Trophoblast cell (in vitro differentiated cells and primary cell): Measurements from ENCODE around the gene POU4F3.

ENCODE experiments used
- DNase-seq, 2 donors: peaks; one replicate each; pipeline ENCODE4 v3.0.0-alpha.2; 2016
- H2AFZ ChIP-seq: 2 replicates; pipeline ENCODE4 v1.6.1; 2013; ENCODE audit warnings: low read length, moderate library complexity, mild to moderate bottlenecking; ENCODE audit not compliant: insufficient read depth, poor library complexity
- H2AK5ac ChIP-seq: 2 replicates; pipeline ENCODE4 v1.6.1; 2013; ENCODE audit warnings: mild to moderate bottlenecking, low read length
- H2BK120ac ChIP-seq: 2 replicates; pipeline ENCODE4 v1.6.1; 2013; ENCODE audit warnings: low read length, mild to moderate bottlenecking, moderate library complexity; ENCODE audit not compliant: insufficient read depth, poor library complexity
- H2BK12ac ChIP-seq: 2 replicates; pipeline ENCODE4 v1.6.1; 2013; ENCODE audit warnings: mild to moderate bottlenecking, low read length, moderate library complexity
- H2BK5ac ChIP-seq: 2 replicates; pipeline ENCODE4 v1.6.1; 2013; ENCODE audit warnings: low read length, low read depth, moderate library complexity, mild to moderate bottlenecking; ENCODE audit not compliant: poor library complexity
- H3K14ac ChIP-seq: 2 replicates; pipeline ENCODE4 v1.6.1; 2013; ENCODE audit warnings: mild to moderate bottlenecking, low read length
- H3K18ac ChIP-seq: 2 replicates; pipeline ENCODE4 v1.6.1; 2013; ENCODE audit warnings: mild to moderate bottlenecking, low read length
- H3K23ac ChIP-seq: 2 replicates; pipeline ENCODE4 v1.6.1; 2013; ENCODE audit warnings: low read length
- H3K27ac ChIP-seq: 2 replicates; pipeline ENCODE4 v1.5.1; 2013; ENCODE audit warnings: low read depth, mild to moderate bottlenecking, inconsistent platforms, low read length, moderate library complexity
- H3K27me3 ChIP-seq: 2 replicates; pipeline ENCODE4 v1.6.1; 2013; ENCODE audit warnings: inconsistent platforms, mild to moderate bottlenecking, low read length, moderate library complexity; ENCODE audit not compliant: insufficient read depth
- H3K36me3 ChIP-seq, 2 experiments: 1 replicate in 1 of 2; 2 replicates in 1 of 2; pipeline ENCODE4 v1.6.1; 2013; ENCODE audit warnings: low read length in 2 of 2, mild to moderate bottlenecking in 2 of 2, moderate library complexity in 1 of 2; ENCODE audit not compliant: insufficient read depth in 2 of 2, control insufficient read depth in 1 of 2
- H3K4ac ChIP-seq: 2 replicates; pipeline ENCODE4 v1.6.1; 2013; ENCODE audit warnings: low read depth, mild to moderate bottlenecking, low read length, moderate library complexity
- H3K4me1 ChIP-seq, 2 experiments: 1 replicate in 1 of 2; 2 replicates in 1 of 2; pipeline ENCODE4 v1.6.1; 2013; ENCODE audit warnings: low read length in 2 of 2, mild to moderate bottlenecking in 2 of 2, moderate library complexity in 1 of 2; ENCODE audit not compliant: insufficient read depth in 2 of 2, control insufficient read depth in 1 of 2
- H3K4me2 ChIP-seq: 2 replicates; pipeline ENCODE4 v1.6.1; 2013; ENCODE audit warnings: inconsistent platforms, mild to moderate bottlenecking, low read length, moderate library complexity
- H3K4me3 ChIP-seq: 2 replicates; pipeline ENCODE4 v1.5.1; 2013; ENCODE audit warnings: mild to moderate bottlenecking, low read depth, low read length, inconsistent platforms
- H3K79me1 ChIP-seq: one replicate; pipeline ENCODE4 v1.6.1; 2013; ENCODE audit warnings: low read length
- H3K79me2 ChIP-seq: 2 replicates; pipeline ENCODE4 v1.6.1; 2013; ENCODE audit warnings: low read length, mild to moderate bottlenecking; ENCODE audit not compliant: control insufficient read depth, insufficient read depth, poor library complexity
- H3K9ac ChIP-seq: 2 replicates; pipeline ENCODE4 v1.6.1; 2013; ENCODE audit warnings: mild to moderate bottlenecking, low read length
- H3K9me3 ChIP-seq: 2 replicates; pipeline ENCODE4 v1.6.1; 2013; ENCODE audit warnings: low read depth, mild to moderate bottlenecking, control low read depth, inconsistent platforms, low read length; ENCODE audit not compliant: insufficient read depth
- H4K12ac ChIP-seq: 2 replicates; pipeline ENCODE4 v1.6.1; 2013; ENCODE audit warnings: low read depth, mild to moderate bottlenecking, low read length, moderate library complexity
- H4K8ac ChIP-seq: 2 replicates; pipeline ENCODE4 v1.6.1; 2013; ENCODE audit warnings: low read depth, mild to moderate bottlenecking, low read length, moderate library complexity
- H4K91ac ChIP-seq: one replicate; pipeline ENCODE4 v1.6.1; 2013; ENCODE audit warnings: low read depth, mild to moderate bottlenecking, low read length, moderate library complexity
- WGBS: extraction: QIAGEN DNeasy Blood & Tissue Kit; methylation state at CpG from one replicate; pipeline ENCODE4 v1.1.7; 2013; ENCODE audit warnings: missing lambda C conversion rate; ENCODE audit not compliant: insufficient read length, insufficient coverage; ENCODE audit errors: extremely low coverage; 5-methylcytosine and 5-hydroxymethylcytosine counted together

The POU4F3 gene

GRCh38 chr5:146390469-146390868 is 51.8 kb downstream of the POU4F3 start:
- H3K4me3 ChIP-seq: no peak overlapping the region
- no peak overlapping the region for H2AFZ ChIP-seq
- no peaks in the 10 kb centered on the region for H3K79me2 ChIP-seq
- no peak overlapping the region for H3K4ac ChIP-seq
- H3K14ac ChIP-seq: no peak overlapping the region
- H3K9ac ChIP-seq: no peak overlapping the region
- no peaks in the 10 kb centered on the region for H3K4me1 ChIP-seq
- no peak overlapping the region for H2BK120ac ChIP-seq
- no peak for DNase-seq
- H4K91ac ChIP-seq: no peak overlapping the region
- no peak overlapping the region for H2BK5ac ChIP-seq
- no peaks in the 10 kb centered on the region for H3K27me3 ChIP-seq
- no peak overlapping the region for H3K18ac ChIP-seq
- no peak overlapping the region for H2BK12ac ChIP-seq
- no peak overlapping the region for H3K4me2 ChIP-seq
- WGBS: no CpG with 5 or more reads among the region's 2 CpGs
- H4K12ac ChIP-seq: no peak overlapping the region
- no peaks in the 10 kb centered on the region for H3K36me3 ChIP-seq
- no peak overlapping the region for H2AK5ac ChIP-seq
- H4K8ac ChIP-seq: no peak overlapping the region
- no peaks in the 10 kb centered on the region for H3K79me1 ChIP-seq
- H3K23ac ChIP-seq: no peak overlapping the region
- H3K9me3 ChIP-seq: no peaks in the 10 kb centered on the region
- H3K27ac ChIP-seq: no peak overlapping the region
